GM18507 (cell line): ENCODE results near the gene SOX4.
A peak's percentile ranks its signal among the peaks of the same experiment; 100 is the strongest.

Experiments
- DNase-seq: peaks from one replicate; pipeline ENCODE4 v3.0.0; 2011; ENCODE audit warnings: low read depth; ENCODE audit not compliant: insufficient read length; ENCODE audit errors: extremely low spot score
- FAIRE-seq: peaks from 2 replicates; lab custom pipeline; 2011; peaks lifted over from hg19 to GRCh38; lab: Jason Lieb, UNC

SOX4 gene

GRCh38 chr6:21591446-21591845, 2.1 kb upstream of the SOX4 start:
- DNase-seq (no peak), FAIRE-seq (no peak)

- no peak for FAIRE-seq
Measured at GRCh38 chr6:21592953-21593352, 598 bp upstream of the SOX4 start.

GRCh38 chr6:21593927-21594415, 420 bp downstream of the SOX4 start:
- peak; percentile 45 for FAIRE-seq
- no peak for DNase-seq

More at GRCh38 chr6:21592953-21593352, 598 bp upstream of the SOX4 start:
- DNase-seq: no peak

GRCh38 chr6:21594416-21595281, 1.1 kb downstream of the SOX4 start:
- DNase-seq (no peak), FAIRE-seq (peak; percentile 55)

- DNase-seq (no peak), FAIRE-seq (no peak)
Measured at GRCh38 chr6:21595285-21596144, 2.0 kb downstream of the SOX4 start.

GRCh38 chr6:21596145-21596948, 2.8 kb downstream of the SOX4 start:
- DNase-seq: no peak
- FAIRE-seq: peak; percentile 44

- FAIRE-seq: peak; percentile 73
- no peak for DNase-seq
Measured at GRCh38 chr6:21596949-21597682, 3.6 kb downstream of the SOX4 start.

- no peak for FAIRE-seq
- no peak for DNase-seq
Measured at GRCh38 chr6:21597801-21598673, 4.5 kb downstream of the SOX4 start.

- no peak for FAIRE-seq
Measured at GRCh38 chr6:21598674-21599023, 5.1 kb downstream of the SOX4 start.

GRCh38 chr6:21599051-21599696, 5.6 kb downstream of the SOX4 start:
- FAIRE-seq (peak; percentile 31), DNase-seq (no peak)

More at GRCh38 chr6:21598674-21599023, 5.1 kb downstream of the SOX4 start:
- no peak for DNase-seq

- FAIRE-seq: no peak
- no peak for DNase-seq
Measured at GRCh38 chr6:21601339-21601923, 7.9 kb downstream of the SOX4 start.

- no peak for FAIRE-seq
- no peak for DNase-seq
Measured at GRCh38 chr6:21601932-21602390, 8.4 kb downstream of the SOX4 start.

GRCh38 chr6:21603082-21603952, 9.8 kb downstream of the SOX4 start:
- FAIRE-seq: no peak
- DNase-seq: no peak

GRCh38 chr6:21604081-21604480, 10.5 kb downstream of the SOX4 start:
- no peak for DNase-seq
- no peak for FAIRE-seq

GRCh38 chr6:21605166-21605565, 11.6 kb downstream of the SOX4 start:
- FAIRE-seq (no peak), DNase-seq (no peak)

GRCh38 chr6:21608601-21609000, 15.1 kb downstream of the SOX4 start:
- DNase-seq (no peak), FAIRE-seq (no peak)
